HEK293 (cell line): Measurements from ENCODE around the gene ARMC12.

Experiments used
- CTCF ChIA-PET: fragments of 350-600 bp; formaldehyde crosslinking; extraction: SDS; loops from one replicate; lab custom pipeline; 2021; ENCODE audit warnings: antibody characterized with exemption; lab: Yijun Ruan, JAX
- POLR2A ChIA-PET: fragments of 300-600 bp; formaldehyde crosslinking; extraction: SDS; loops from one replicate; lab custom pipeline; 2020; ENCODE audit warnings: antibody characterized with exemption, inconsistent platforms; lab: Yijun Ruan, JAX
- H3K27ac ChIP-seq: fragments of 200-500 bp; sonication (Bioruptor generic); 2 replicates; pipeline ENCODE4 v1.5.1; 2014; ENCODE audit warnings: low read depth, low read length, control low read depth, inconsistent platforms; ENCODE audit errors: extremely low read depth
- H3K36me3 ChIP-seq, 2 experiments: fragments of 200-500 bp in 1 of 2; sonication (Bioruptor generic) in 1 of 2; 1 replicate in 1 of 2; 2 replicates in 1 of 2; pipeline ENCODE4 v1.5.1; 2014 to 2017; ENCODE audit warnings: inconsistent platforms in 2 of 2, low read length in 2 of 2; ENCODE audit not compliant: control insufficient read depth in 2 of 2, insufficient read depth in 1 of 2
- H3K4me1 ChIP-seq: fragments of 200-500 bp; sonication (Bioruptor generic); 2 replicates; pipeline ENCODE4 v1.5.1; 2014; ENCODE audit warnings: mild to moderate bottlenecking, low read length, inconsistent platforms; ENCODE audit not compliant: control insufficient read depth, insufficient read depth
- H3K4me3 ChIP-seq: 2 replicates; pipeline ENCODE4 v1.5.1; 2011; ENCODE audit warnings: low read depth, mild to moderate bottlenecking, control low read depth, low read length, moderate library complexity
- H3K9me3 ChIP-seq: fragments of 200-500 bp; sonication (Bioruptor generic); 2 replicates; pipeline ENCODE4 v1.5.1; 2014; ENCODE audit warnings: low read depth, low read length, inconsistent platforms; ENCODE audit not compliant: control insufficient read depth, insufficient read depth
- GFI1B ChIP-seq: fragments of 450-650 bp; formaldehyde crosslinking; IDR thresholded peaks from 2 replicates; pipeline ENCODE4 v1.5.1; 2016; ENCODE audit warnings: missing biosample characterization, missing genetic modification characterization
- KLF8 ChIP-seq: fragments of 450-650 bp; formaldehyde crosslinking; IDR thresholded peaks from 2 replicates; pipeline ENCODE4 v1.5.1; 2016; ENCODE audit warnings: missing biosample characterization, missing genetic modification characterization
- ZBTB20 ChIP-seq: fragments of 450-650 bp; formaldehyde crosslinking; IDR thresholded peaks from 2 replicates; pipeline ENCODE4 v1.5.1; 2016; ENCODE audit warnings: missing biosample characterization, missing genetic modification characterization
- ZBTB8A ChIP-seq: fragments of 450-650 bp; formaldehyde crosslinking; IDR thresholded peaks from 2 replicates; pipeline ENCODE4 v1.5.1; 2016; ENCODE audit warnings: missing biosample characterization, missing genetic modification characterization
- ZFP37 ChIP-seq: fragments of 450-650 bp; formaldehyde crosslinking; IDR thresholded peaks from 2 replicates; pipeline ENCODE4 v1.5.1; 2016; ENCODE audit warnings: missing biosample characterization, missing genetic modification characterization
- ZNF138 ChIP-seq: fragments of 450-650 bp; formaldehyde crosslinking; IDR thresholded peaks from 2 replicates; pipeline ENCODE4 v1.5.1; 2016; ENCODE audit warnings: missing biosample characterization, missing genetic modification characterization, borderline replicate concordance
- ZNF146 ChIP-seq: fragments of 450-650 bp; formaldehyde crosslinking; IDR thresholded peaks from 2 replicates; pipeline ENCODE4 v1.5.1; 2016; ENCODE audit warnings: missing biosample characterization, missing genetic modification characterization
- ZNF37A ChIP-seq: fragments of 450-650 bp; IDR thresholded peaks from 2 replicates; pipeline ENCODE4 v1.5.1; 2018; ENCODE audit warnings: missing biosample characterization, missing genetic modification characterization
- ZNF473 ChIP-seq: fragments of 450-650 bp; formaldehyde crosslinking; IDR thresholded peaks from 2 replicates; pipeline ENCODE4 v1.5.1; 2017; ENCODE audit warnings: missing biosample characterization, missing genetic modification characterization
- ZNF561 ChIP-seq: fragments of 450-650 bp; IDR thresholded peaks from 2 replicates; pipeline ENCODE4 v1.5.1; 2018; ENCODE audit warnings: missing biosample characterization, missing genetic modification characterization, borderline replicate concordance
- ZNF670 ChIP-seq: fragments of 450-650 bp; formaldehyde crosslinking; IDR thresholded peaks from 2 replicates; pipeline ENCODE4 v1.5.1; 2016; ENCODE audit warnings: missing biosample characterization, missing genetic modification characterization, low read depth
- ZNF707 ChIP-seq: fragments of 450-650 bp; formaldehyde crosslinking; IDR thresholded peaks from 2 replicates; pipeline ENCODE4 v1.5.1; 2016; ENCODE audit warnings: missing biosample characterization, missing genetic modification characterization
- ZNF792 ChIP-seq: fragments of 450-650 bp; formaldehyde crosslinking; IDR thresholded peaks from 2 replicates; pipeline ENCODE4 v1.5.1; 2016; ENCODE audit warnings: missing biosample characterization, missing genetic modification characterization
- ZNF843 ChIP-seq: fragments of 450-650 bp; formaldehyde crosslinking; IDR thresholded peaks from 2 replicates; pipeline ENCODE4 v1.5.1; 2016; ENCODE audit warnings: missing biosample characterization, missing genetic modification characterization
- TF ChIP-seq, protein P1 (sequence below): fragments of 450-650 bp; formaldehyde crosslinking; IDR thresholded peaks from 2 replicates; pipeline ENCODE4 v1.5.1; 2016; ENCODE audit warnings: missing biosample characterization, missing genetic modification characterization
- TF ChIP-seq, protein P2 (sequence below): fragments of 450-650 bp; formaldehyde crosslinking; IDR thresholded peaks from 2 replicates; pipeline ENCODE4 v1.5.1; 2016; ENCODE audit warnings: missing biosample characterization, missing genetic modification characterization, borderline replicate concordance
- TF ChIP-seq, protein P3 (sequence below): fragments of 450-650 bp; formaldehyde crosslinking; IDR thresholded peaks from 2 replicates; pipeline ENCODE4 v1.5.1; 2016; ENCODE audit warnings: missing biosample characterization, missing genetic modification characterization
- TF ChIP-seq, protein P4 (sequence below): fragments of 450-650 bp; formaldehyde crosslinking; IDR thresholded peaks from 2 replicates; pipeline ENCODE4 v1.5.1; 2017; ENCODE audit warnings: missing biosample characterization, missing genetic modification characterization
- TF ChIP-seq, protein P5 (sequence below): fragments of 450-650 bp; IDR thresholded peaks from 2 replicates; pipeline ENCODE4 v1.5.1; 2018; ENCODE audit warnings: missing biosample characterization, missing genetic modification characterization
- TF ChIP-seq, protein P6 (sequence below): fragments of 450-650 bp; formaldehyde crosslinking; IDR thresholded peaks from 2 replicates; pipeline ENCODE4 v1.5.1; 2016; ENCODE audit warnings: missing biosample characterization, missing genetic modification characterization, borderline replicate concordance

The ARMC12 gene

DNA sequence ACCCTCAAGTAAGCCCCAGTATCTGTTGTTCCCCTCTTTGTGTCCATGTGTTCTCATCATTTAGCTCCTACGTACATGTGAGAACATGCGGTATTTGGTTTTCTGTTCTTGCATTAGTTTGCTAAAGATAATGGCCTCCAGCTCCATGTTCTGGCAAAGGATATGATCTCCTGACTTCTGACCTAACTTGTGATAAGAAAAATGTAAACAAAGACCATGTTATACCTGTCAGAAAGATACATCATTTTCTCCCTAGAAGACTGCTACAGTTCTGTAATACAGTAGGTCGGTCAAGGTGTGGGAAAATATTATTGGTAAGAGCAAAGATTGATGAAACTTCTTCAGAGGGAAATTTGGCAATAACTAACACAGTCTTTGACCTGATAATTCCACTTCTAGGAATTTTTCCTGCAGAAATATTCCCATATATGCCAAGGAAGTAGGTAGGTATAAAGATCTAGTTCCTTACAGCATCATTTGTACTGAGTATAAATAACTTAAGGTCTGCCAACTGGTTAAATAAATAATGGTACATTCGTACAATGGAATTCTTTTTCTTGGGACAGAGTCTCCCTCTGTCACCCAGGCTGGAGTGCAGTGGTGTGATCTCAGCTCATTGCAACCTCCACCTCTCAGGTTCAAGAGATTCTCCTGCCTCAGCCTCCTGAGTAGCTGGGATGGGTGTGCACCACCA is 29.0 kb upstream of the ARMC12 start:
- POLR2A ChIA-PET: no interaction called here
- Histone ChIP-seq H3K4me1 (no peaks in the 10 kb centered on the region), H3K4me3 (no peak overlapping the region), H3K36me3 (no peaks in the 10 kb centered on the region), H3K27ac (no peak overlapping the region), H3K9me3 (no peaks in the 10 kb centered on the region)
- CTCF ChIA-PET: interaction anchor here (0.7 to 1.0 kb wide), 3 partner anchors 28 to 1049 kb away, joined by 3 to 7 read pairs (median 3); no protein-coding TSS in a partner anchor
- TF ChIP-seq, protein P1, sequence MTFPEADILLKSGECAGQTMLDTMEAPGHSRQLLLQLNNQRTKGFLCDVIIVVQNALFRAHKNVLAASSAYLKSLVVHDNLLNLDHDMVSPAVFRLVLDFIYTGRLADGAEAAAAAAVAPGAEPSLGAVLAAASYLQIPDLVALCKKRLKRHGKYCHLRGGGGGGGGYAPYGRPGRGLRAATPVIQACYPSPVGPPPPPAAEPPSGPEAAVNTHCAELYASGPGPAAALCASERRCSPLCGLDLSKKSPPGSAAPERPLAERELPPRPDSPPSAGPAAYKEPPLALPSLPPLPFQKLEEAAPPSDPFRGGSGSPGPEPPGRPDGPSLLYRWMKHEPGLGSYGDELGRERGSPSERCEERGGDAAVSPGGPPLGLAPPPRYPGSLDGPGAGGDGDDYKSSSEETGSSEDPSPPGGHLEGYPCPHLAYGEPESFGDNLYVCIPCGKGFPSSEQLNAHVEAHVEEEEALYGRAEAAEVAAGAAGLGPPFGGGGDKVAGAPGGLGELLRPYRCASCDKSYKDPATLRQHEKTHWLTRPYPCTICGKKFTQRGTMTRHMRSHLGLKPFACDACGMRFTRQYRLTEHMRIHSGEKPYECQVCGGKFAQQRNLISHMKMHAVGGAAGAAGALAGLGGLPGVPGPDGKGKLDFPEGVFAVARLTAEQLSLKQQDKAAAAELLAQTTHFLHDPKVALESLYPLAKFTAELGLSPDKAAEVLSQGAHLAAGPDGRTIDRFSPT (tag by site-specific recombination): no peak
- TF ChIP-seq GFI1B (tag by site-specific recombination): no peak
- TF ChIP-seq, protein P2, sequence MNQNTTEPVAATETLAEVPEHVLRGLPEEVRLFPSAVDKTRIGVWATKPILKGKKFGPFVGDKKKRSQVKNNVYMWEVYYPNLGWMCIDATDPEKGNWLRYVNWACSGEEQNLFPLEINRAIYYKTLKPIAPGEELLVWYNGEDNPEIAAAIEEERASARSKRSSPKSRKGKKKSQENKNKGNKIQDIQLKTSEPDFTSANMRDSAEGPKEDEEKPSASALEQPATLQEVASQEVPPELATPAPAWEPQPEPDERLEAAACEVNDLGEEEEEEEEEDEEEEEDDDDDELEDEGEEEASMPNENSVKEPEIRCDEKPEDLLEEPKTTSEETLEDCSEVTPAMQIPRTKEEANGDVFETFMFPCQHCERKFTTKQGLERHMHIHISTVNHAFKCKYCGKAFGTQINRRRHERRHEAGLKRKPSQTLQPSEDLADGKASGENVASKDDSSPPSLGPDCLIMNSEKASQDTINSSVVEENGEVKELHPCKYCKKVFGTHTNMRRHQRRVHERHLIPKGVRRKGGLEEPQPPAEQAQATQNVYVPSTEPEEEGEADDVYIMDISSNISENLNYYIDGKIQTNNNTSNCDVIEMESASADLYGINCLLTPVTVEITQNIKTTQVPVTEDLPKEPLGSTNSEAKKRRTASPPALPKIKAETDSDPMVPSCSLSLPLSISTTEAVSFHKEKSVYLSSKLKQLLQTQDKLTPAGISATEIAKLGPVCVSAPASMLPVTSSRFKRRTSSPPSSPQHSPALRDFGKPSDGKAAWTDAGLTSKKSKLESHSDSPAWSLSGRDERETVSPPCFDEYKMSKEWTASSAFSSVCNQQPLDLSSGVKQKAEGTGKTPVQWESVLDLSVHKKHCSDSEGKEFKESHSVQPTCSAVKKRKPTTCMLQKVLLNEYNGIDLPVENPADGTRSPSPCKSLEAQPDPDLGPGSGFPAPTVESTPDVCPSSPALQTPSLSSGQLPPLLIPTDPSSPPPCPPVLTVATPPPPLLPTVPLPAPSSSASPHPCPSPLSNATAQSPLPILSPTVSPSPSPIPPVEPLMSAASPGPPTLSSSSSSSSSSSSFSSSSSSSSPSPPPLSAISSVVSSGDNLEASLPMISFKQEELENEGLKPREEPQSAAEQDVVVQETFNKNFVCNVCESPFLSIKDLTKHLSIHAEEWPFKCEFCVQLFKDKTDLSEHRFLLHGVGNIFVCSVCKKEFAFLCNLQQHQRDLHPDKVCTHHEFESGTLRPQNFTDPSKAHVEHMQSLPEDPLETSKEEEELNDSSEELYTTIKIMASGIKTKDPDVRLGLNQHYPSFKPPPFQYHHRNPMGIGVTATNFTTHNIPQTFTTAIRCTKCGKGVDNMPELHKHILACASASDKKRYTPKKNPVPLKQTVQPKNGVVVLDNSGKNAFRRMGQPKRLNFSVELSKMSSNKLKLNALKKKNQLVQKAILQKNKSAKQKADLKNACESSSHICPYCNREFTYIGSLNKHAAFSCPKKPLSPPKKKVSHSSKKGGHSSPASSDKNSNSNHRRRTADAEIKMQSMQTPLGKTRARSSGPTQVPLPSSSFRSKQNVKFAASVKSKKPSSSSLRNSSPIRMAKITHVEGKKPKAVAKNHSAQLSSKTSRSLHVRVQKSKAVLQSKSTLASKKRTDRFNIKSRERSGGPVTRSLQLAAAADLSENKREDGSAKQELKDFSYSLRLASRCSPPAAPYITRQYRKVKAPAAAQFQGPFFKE (tag by site-specific recombination): no peak
- TF ChIP-seq ZBTB8A: no peak
- no peak for TF ChIP-seq ZNF561 (tag by site-specific recombination)
- TF ChIP-seq ZNF138 (tag by site-specific recombination): no peak
- no peak for TF ChIP-seq KLF8 (tag by site-specific recombination)
- TF ChIP-seq ZNF707 (tag by site-specific recombination): no peak
- no peak for TF ChIP-seq ZFP37 (tag by site-specific recombination)
- no peak for TF ChIP-seq ZNF473 (tag by site-specific recombination)
- TF ChIP-seq ZNF792 (tag by site-specific recombination): no peak
- TF ChIP-seq, protein P3, sequence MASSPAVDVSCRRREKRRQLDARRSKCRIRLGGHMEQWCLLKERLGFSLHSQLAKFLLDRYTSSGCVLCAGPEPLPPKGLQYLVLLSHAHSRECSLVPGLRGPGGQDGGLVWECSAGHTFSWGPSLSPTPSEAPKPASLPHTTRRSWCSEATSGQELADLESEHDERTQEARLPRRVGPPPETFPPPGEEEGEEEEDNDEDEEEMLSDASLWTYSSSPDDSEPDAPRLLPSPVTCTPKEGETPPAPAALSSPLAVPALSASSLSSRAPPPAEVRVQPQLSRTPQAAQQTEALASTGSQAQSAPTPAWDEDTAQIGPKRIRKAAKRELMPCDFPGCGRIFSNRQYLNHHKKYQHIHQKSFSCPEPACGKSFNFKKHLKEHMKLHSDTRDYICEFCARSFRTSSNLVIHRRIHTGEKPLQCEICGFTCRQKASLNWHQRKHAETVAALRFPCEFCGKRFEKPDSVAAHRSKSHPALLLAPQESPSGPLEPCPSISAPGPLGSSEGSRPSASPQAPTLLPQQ (tag by site-specific recombination): no peak
- no peak for TF ChIP-seq ZNF670 (tag by site-specific recombination)
- TF ChIP-seq, protein P4, sequence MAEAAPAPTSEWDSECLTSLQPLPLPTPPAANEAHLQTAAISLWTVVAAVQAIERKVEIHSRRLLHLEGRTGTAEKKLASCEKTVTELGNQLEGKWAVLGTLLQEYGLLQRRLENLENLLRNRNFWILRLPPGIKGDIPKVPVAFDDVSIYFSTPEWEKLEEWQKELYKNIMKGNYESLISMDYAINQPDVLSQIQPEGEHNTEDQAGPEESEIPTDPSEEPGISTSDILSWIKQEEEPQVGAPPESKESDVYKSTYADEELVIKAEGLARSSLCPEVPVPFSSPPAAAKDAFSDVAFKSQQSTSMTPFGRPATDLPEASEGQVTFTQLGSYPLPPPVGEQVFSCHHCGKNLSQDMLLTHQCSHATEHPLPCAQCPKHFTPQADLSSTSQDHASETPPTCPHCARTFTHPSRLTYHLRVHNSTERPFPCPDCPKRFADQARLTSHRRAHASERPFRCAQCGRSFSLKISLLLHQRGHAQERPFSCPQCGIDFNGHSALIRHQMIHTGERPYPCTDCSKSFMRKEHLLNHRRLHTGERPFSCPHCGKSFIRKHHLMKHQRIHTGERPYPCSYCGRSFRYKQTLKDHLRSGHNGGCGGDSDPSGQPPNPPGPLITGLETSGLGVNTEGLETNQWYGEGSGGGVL (tag by site-specific recombination): no peak
- TF ChIP-seq ZNF843 (tag by site-specific recombination): no peak
- TF ChIP-seq, protein P5, sequence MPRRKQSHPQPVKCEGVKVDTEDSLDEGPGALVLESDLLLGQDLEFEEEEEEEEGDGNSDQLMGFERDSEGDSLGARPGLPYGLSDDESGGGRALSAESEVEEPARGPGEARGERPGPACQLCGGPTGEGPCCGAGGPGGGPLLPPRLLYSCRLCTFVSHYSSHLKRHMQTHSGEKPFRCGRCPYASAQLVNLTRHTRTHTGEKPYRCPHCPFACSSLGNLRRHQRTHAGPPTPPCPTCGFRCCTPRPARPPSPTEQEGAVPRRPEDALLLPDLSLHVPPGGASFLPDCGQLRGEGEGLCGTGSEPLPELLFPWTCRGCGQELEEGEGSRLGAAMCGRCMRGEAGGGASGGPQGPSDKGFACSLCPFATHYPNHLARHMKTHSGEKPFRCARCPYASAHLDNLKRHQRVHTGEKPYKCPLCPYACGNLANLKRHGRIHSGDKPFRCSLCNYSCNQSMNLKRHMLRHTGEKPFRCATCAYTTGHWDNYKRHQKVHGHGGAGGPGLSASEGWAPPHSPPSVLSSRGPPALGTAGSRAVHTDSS: no peak
- no peak for TF ChIP-seq ZNF37A
- TF ChIP-seq ZNF146 (tag by site-specific recombination): no peak
- no peak for TF ChIP-seq ZBTB20 (tag by site-specific recombination)
- TF ChIP-seq, protein P6, sequence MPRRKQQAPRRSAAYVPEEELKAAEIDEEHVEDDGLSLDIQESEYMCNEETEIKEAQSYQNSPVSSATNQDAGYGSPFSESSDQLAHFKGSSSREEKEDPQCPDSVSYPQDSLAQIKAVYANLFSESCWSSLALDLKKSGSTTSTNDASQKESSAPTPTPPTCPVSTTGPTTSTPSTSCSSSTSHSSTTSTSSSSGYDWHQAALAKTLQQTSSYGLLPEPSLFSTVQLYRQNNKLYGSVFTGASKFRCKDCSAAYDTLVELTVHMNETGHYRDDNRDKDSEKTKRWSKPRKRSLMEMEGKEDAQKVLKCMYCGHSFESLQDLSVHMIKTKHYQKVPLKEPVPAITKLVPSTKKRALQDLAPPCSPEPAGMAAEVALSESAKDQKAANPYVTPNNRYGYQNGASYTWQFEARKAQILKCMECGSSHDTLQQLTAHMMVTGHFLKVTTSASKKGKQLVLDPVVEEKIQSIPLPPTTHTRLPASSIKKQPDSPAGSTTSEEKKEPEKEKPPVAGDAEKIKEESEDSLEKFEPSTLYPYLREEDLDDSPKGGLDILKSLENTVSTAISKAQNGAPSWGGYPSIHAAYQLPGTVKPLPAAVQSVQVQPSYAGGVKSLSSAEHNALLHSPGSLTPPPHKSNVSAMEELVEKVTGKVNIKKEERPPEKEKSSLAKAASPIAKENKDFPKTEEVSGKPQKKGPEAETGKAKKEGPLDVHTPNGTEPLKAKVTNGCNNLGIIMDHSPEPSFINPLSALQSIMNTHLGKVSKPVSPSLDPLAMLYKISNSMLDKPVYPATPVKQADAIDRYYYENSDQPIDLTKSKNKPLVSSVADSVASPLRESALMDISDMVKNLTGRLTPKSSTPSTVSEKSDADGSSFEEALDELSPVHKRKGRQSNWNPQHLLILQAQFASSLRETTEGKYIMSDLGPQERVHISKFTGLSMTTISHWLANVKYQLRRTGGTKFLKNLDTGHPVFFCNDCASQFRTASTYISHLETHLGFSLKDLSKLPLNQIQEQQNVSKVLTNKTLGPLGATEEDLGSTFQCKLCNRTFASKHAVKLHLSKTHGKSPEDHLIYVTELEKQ: no peak
